Vagina (tissue), 2 donors: Measurements from ENCODE around the gene FCHSD2.

Experiments used
- CTCF ChIP-seq, 3 experiments: fragments of 450-650 bp in 2 of 3; fragments of 200-600 bp in 1 of 3; sonication (generic) in 1 of 3; IDR thresholded peaks; one replicate each; pipeline ENCODE4 v1.5.1; 2017 to 2019; ENCODE audit warnings: antibody characterized with exemption in 3 of 3, mild to moderate bottlenecking in 2 of 3, moderate library complexity in 2 of 3
- POLR2A ChIP-seq, 2 donors: fragments of 450-650 bp; IDR thresholded peaks; one replicate each; pipeline ENCODE4 v1.6.1; 2017; ENCODE audit warnings: antibody characterized with exemption in 2 of 2, mild to moderate bottlenecking in 2 of 2, moderate library complexity in 2 of 2

- TF ChIP-seq CTCF (IDR thresholded peaks at IDR 0.05): no peak
- no peak for TF ChIP-seq POLR2A (IDR thresholded peaks at IDR 0.05)
These were observed 316.5 kb downstream of the FCHSD2 start for GRCh38 chr11:72825661-72826060.
